NCI-H2029 (cell line): ENCODE data around the gene ESPNL.

Source experiments
- DNase-seq: peaks from one replicate; lab custom pipeline; 2025; lab: John Stamatoyannopoulos, UW

The ESPNL gene

DNA sequence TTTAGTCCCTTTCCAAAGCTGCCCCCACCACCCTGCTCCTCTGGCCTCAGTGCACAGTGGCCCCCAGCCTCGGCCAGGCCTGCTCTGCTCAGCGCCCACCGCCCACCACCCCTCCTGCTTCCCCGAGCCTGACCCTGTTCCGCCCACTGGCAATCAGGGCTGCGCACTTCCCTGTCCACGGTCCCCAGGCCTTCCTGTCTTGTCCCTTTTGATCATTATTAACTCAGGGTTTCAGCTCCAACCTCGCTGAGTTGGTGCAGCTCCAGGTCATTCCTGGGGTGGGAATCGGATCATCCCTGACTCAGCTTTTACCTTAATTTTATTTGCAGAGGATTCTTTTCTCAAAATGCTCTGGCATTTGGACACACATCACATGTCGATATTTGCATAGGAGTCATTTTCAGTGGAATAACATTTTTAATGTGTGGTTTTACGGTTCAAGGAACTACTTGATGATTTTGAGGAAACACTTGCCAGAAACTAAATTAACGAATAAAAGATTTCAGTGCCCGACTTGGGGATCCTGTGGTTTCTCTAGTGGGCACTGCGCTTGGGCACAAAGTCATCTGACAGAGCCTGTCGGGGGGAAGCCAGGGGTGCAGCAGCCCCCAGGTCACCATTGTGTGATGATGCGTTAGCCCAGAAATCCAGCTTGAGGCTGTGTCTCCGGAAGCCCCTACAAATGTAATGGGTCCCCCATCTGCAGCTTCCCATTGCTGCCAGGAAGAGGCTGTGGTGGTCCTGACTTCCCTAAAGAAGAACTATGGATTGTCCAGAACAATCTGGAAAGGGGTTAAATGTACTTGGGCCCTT lies 1.0 kb upstream of the ESPNL start:
- no peak for DNase-seq

DNA sequence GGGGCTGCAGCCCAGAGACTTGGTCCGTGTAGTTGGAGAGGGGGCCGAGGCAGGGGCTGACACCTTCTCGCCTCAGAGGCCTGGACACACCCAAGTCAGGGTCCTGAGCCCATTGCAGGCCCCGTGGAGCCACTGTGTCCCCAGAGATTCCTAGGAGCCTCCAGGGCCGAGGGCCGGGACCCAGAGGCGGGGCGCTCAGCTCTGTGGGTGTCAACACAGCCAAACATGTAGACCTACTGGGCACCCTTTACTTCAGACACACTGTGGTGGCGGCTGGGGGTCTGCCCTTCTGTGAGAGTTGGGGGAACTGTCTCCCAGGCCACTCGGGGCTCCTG lies 459 bp upstream of the ESPNL start:
- DNase-seq = no peak

DNA sequence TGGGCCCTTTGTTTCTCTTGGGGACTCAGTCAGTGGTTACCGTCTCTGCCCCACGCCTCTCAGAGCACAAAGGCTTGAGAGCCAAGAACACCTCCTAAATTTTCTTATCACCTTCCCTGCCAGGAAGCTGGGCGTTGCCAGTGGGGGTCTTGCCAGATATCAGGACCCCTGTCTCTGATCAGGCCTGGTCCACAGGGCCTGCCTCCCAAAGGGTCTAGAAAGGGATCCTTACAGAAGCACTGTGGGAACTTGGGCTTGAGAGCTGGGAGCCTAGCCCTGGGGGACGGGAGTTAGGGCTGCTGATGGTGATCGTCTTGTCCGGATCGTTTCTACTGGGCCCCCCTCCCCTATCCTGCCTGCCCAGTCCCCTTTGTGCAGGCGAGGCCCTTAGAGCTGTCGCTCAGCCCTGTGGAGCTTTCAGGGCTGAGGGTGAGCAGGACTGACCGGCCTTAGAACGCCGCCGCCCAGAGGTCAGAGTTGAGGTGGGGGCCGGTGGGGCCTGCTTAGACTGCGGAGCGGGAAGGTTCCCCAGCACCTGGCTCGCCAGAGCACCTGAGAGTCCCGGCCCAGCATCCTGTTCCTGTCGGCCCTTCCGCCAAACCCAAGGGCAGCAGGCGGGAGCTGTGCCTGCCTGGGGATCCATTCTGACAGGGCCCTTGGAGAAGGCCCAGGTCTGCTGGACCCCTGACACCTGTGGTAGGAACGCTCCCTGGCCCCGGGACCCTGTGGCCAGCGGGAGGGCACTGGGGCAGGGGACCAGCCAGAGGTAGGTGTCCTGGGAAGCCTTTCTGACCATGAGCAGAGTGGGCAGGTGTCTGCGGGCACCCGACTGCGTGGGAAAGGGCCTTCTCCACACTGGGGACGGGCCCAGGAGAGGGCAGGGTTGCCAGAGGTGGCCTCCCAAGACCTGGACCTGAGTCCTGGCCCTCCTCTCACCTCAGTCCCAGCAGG lies 956 bp downstream of the ESPNL start:
- no peak for DNase-seq

DNA sequence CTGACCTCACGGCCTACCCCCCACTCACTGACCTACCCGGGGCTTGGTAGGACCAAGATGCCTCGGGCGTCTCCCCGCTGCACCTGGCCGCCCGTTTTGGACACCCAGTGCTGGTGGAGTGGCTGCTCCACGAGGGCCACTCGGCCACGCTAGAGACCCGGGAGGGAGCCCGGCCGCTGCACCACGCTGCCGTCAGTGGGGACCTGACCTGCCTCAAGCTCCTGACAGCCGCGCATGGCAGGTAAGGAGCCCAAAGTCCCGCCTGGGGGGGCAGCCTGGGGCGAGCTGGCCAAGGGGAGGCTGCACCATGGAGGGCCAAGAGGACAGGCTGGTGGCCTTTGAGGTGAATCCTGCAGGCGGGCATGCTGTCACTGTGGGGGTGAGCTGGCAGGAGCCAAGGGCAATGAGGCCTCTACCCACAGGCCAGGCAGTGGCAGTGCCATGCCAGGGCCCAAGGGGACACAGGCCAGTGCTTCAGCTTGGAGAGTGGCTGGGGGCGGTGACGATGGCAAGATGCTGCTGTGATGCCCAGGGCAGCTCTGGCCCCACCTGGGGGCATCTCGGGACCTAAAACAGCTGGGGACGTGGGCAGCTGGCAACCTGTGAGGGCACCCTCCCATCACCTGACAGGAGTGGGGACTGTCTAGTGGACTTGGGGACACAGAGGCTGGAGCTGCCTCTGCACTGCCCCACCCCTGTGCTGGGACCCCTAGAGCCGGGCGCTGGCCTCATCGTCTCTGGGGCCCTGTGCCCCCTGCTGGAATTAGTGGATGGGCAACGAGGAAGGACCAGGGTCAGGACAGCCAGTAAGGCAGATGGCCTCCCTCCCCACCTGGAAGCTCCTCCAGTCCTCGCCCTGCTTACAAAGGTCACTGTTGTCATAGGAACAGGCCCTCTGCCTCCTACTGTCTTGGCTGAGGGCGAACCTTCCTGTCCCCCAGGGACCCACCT lies 2.0 kb downstream of the ESPNL start:
- no peak for DNase-seq

DNA sequence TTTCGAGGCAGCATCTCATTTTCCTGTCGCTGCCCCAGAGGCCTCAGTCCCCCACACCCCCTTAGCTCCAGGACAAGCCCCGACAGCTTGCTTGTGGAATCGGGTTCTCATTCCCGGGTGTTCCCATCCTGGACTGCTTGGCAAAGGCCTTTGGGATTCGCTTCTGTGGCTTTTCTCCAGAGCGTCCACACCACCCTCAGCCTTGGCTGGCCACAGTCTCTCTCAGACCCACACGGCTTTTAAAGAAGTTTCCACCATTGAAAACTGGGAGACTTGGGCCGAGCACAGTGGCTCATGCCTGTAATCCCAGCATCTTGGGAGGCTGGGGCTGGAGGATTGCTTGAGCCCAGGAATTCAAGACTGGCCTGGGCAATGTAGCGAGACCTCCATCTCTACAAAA lies 2.7 kb downstream of the ESPNL start:
- no peak for DNase-seq

DNA sequence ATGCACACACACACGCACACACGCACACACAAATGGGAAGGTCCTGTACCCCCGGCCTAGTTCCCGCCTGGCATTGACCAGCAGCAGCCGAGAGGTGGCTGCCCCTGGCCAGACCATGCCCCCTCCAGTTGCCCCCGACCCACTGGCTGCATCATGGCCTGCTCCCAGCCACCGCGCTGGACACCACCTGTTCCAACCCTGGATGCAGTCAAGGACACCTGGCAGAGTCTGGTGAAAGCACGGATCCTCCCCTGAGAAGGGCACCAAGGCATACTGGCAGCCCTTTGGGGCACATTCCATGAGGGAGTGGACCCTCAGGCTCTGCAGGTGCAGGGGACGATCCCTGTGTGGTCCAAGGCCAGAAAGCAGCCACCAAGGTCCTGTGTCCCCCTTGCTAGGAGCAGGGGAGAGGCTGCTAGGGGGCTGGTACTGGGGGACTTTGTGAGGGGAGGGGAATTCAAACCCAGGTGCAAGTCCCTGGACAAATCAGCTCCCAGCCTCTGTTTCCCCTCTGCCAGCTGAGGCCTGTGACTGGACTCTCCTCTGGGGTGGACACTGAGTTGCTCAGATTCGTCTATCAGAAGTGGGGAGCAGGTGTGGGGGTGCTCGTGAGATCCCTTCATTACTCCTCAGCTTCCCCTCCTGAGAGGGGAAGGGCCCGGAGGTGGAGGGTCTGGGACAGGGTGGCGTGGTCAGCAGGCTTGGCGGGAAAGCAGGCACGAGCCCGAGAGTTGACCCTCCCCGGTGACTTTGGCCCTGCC lies 3.5 kb downstream of the ESPNL start:
- no peak for DNase-seq

DNA sequence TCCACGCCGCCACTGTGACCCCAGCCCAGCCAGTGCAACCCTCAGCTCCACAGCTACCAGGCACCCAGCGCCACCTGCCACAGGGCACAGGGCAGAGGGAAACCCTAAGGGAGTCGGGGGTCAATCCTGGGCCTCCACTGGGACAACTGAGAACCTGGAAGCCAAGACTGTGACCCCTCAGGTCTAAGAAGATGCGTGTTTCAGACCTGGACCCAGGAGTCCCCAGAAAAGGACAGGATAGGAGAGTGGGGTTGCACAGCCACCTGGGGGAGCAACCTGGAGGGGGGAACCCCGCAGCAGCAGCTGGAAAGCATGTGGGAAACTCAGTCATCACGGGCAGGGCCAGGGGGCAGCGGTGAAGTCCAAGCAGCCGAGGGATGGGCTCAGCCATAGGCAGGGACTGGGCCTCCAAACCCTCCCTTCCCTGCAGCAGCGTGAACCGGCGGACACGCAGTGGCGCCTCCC lies 4.1 kb downstream of the ESPNL start:
- DNase-seq = no peak

DNA sequence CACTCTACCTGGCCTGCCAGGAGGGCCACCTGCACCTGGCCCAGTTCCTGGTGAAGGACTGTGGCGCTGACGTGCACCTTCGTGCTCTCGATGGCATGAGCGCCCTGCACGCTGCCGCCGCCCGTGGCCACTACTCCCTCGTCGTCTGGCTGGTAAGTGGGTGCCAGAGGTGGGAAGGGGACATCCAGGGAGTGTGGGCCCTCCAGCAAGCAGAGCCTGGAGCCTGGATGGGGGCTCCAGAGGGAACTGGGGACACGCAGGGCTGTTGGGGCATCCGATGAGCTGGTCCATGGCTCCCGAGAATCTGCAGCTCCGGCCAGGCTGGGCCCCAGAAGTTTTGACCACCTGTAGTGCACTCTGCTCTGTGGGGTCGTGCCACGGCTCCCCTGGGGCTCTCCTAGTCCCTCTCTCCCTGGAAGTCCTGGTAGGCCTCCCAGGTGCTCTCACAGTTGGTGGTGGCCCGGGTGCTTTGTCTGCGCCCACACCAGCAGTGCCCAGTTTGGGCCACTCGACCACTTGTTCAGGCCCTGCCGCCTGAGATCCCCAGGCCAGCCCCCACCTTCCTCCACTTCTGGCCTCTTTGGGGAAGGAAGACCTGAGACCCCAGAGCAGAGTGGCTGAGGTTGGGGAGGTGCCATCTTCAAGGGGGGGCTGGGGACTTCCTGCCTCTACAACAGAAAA lies 4.7 kb downstream of the ESPNL start:
- DNase-seq = no peak

DNA sequence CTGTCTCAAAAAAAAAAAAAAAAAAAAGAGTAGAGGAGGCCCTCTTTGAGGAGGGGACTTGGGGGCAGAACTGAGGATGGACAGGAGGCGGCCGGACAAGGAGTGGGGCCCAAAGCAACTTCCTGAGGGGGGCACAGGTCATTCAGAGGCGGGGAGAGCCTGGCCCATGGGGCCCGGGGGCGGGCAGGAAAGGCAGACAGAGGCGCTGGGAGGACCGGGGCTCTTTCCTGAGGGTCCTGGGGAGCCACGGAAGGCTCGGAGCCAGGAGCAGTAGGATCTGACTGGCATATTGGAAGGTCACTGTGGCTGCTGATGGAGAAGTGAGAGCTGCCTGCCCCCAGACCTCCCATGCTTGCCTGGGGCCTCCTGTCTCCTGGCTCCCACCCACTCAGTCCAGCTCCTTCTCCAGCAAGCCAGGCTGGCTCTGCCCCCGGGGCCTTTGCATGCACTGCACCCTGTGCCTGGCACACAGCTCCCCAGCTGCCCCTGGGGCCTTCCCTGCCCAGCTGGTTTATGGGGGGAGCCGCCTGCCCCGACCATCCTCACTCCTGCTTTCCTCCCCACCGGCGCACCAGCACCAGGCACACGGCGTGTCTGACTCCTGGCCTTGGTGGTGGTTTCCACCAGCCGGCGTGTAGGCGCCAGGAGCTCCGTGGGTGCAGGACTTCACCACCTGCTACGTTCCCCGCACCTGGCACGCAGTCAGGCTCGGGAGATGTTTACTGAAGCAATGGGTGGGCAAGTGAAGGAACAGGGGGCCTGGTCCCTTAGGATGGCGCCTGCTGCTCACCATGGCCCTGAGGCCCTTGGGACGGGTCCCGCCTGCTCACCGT lies 5.6 kb downstream of the ESPNL start:
- DNase-seq = no peak

DNA sequence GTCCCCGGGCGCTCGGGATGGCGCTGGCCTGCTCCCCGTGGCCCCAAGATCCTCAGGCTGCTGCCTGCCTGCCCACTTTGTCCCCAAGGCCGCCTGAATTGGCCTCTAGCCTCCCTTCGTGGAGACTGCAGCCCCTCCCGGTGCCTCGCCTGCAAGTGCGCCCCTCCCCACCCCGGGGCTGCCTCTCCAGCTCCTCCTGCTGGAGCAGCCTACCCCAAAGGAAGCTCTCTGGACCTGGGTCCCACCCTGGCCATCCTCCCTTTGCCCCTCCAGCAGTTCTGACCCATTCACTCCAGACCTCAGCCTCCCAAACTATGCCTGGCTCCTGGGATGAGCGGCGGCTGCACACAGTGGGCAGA lies 6.2 kb downstream of the ESPNL start:
- DNase-seq = no peak

DNA sequence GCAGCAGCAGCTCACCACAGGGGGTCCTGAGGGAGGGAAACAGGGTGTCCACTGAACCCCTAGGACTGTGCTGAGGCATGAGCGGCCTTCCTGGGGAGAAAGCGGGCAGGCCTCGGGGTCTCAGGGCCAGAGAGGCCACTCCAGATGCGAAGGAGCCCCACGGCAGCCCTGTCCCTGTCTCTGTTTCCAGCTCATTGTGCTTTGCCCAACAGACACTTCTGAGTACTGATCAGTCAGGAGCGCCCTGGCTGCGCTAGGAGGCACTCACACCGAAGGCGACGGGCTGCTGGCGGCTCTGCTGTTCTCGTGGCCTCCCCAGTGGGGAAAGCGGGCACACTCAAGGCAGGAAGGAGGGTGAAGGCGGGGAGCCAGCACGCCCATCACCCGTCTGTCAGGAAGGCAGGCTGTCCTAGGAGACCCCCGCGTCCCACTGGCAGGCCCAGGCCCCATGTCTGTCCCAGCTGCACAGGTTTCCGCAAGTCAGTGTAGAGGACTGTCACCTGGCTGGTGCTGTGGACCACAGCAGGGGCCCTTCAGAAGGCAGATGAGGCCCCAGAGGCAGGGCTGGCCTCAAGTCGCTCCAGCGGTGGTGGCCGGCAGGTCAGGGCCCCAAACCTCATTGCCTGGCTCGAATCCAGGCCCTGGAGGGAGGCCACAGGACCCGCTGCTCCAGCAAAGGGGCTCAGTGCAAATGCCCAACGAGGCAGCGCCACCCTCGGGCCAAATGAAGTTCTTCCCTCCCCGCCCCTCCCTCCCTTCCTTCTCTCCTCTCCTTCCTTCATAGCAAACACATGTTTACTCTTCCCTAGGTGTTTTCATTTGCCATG lies 6.8 kb downstream of the ESPNL start:
- DNase-seq = no peak

DNA sequence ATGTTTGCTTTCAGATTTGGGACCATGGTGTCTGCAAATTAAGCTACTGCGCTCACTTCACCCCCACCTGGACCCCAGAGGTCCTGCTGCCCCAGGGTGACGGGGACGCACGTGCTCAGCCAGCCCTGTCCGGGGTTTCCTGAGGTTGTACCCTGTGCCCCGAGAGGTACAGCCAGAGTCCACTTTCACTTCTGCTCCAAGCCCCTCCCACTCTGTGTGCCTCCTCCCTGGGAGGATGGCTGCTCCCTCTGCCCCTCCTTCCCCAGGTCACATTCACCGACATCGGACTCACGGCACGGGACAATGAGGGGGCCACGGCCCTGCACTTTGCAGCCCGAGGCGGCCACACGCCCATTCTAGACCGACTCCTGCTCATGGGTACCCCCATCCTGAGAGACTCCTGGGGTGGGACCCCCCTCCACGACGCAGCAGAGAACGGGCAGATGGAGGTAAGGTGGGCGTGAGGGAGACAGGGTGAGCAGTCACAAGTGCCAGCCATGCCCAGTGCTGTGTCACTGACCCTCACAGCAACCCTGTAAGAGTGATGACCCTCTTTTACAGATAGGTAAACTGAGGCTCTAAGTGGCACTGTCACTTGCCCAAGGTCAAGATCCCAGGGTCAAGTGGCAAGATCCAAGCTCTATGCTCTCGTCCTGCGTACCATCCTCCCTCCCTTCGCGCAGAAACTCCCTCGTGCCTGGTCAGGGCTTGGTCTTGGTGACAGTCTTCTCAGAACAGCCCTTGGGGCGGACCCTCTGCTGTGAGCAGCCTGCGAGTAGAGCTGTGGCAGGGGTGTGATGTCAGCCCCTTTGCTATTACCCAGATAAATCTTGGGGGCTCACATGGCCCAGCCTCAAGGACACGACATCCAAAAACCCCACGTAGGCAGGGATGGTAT lies 7.6 kb downstream of the ESPNL start:
- DNase-seq = no peak

DNA sequence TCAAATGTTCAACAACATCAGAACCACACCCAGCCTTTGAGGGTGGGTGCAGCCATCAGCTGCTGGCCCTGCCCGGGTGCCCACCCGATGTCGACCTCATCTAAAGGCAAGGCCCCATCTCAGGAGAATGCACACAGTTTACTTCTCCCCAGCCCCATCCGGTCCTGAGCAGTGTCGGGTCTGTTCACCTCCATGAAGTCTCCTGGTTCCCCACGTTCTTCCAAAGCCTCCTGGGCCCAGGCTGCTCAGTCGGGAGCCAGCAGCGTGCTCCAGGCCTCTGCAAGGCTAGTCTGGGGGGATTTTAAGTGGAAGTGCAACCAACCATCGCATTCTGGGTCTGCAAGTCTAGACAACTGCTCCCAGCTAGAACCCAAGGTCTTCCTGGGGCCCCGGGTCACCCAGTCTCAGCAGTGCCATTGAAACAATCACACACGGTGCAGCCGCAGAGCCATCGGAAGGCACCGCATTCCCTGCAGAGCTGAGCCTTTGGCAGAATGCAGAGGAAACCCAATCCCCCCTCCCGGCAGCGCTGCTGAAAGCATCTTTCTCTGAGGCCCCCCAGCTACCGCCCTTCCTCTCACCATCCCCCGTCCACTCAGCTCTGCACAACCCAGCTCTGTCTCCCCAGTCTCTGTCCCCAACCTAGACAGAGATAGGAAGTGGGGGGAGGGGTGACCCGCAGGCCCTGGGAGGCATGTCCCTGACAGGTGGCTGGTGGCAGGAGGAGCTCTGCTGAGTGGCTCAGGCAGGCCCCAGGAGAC lies 8.5 kb downstream of the ESPNL start:
- DNase-seq = no peak

DNA sequence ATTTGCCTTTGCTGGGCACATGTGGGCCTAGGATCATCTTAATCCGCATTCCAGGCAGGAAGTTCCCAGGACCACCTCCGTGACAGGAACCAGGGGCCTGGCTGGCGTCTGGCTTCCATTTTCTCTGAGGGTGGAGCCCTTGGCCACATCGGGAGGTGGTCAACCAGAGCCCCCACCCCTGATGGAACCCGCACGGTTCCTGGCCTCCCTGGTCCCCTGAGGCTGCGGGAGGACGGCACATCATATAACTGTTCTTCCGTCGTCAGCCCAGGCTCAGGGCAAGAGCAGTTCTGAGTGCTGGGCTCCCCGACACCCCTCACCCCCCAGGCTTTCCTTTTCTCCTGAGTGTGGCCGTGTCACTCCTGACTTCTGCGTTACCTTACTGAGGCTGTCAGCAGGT lies 13.5 kb downstream of the ESPNL start:
- DNase-seq = no peak

DNA sequence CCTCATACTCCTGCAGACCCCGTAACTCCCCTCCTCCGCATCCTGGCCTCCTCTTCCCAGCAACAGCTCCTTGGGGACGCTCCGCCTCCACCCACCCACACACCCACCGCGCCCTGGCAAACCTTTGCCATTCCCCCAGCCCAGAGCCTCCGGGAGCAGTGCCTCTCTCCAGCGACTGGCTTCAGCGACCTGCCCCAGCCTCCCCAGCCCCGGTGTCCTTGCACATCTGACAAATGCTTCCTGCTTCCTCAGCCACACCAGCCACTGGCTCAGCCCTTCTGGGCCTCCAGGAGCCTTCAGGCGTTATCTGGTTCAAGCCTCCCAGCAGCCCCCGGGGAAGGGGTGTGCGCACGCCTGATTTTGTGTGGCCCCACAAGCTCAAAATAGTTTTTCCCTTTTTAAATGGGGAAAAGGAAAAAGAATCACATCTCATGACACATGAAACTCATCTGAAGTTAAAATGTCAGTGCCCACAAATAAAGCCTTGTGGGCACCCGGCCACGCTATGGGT lies 14.2 kb downstream of the ESPNL start:
- DNase-seq = no peak

DNA sequence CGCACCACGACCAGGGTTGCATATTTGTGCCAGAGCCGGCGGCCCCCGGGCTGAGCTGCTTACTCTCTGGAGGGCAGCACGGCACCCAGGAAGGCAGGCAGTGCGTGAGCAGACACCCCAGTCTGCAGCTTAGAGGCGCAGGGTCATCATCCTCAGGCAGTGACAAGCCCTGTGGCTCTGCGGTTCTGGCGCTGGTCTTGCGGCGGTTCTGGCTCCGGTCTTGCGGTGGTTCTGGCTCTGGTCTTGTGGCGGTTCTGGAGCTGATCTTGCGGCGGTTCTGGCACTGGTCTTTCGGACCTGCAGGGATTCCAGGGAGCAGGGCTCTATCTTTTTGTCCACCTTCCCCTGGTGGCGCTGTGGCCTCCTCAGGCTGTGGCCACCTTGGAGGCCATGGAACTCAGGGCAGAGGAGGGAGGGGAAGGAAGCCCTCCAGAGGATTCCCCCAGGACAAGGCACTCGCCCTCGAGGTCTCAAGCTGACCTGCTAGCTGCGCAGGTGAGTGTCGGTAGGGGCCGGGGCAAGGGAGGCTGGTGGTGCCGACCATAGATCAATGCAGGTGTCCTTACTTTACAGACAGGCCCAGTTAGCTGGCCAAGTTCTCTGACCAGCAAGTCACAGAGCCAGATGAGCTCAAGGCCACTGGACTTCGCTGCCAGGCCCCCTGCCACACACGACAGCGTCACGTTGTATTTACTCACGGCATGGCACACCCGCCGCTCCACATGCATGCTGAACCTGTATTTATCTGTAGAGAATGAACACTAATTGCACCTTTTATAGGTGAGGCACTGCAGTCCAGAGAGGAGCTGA lies 14.9 kb downstream of the ESPNL start:
- DNase-seq = no peak
